ENCODE results near the gene CACFD1.
"Not testable (repeated sequence)": the region's sequence is repeated elsewhere in the genome, so short reads cannot be mapped to it uniquely, and the experiment has no call there.

Gene CACFD1

DNA sequence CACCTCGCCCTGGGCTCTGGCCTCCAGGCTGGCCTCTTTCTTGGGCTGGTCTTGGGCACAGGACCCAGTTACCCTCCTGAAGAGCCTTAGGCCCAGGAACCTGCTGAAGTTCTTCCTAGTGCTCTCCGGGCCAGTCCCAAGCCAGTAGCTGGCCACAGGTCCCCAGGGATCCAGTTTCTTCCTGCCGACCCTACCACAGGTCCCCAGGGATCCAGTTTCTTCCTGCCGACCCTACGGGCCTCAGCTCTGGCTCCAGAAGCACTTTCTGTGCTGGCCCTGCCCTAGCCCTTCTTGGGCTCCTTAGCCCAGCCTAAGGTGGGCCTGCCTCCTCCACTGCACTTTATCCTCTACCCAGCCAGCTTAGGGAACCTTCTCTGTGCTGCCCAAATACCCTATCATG lies 18.2 kb upstream of the CACFD1 start:
- no peak for DNase-seq

DNA sequence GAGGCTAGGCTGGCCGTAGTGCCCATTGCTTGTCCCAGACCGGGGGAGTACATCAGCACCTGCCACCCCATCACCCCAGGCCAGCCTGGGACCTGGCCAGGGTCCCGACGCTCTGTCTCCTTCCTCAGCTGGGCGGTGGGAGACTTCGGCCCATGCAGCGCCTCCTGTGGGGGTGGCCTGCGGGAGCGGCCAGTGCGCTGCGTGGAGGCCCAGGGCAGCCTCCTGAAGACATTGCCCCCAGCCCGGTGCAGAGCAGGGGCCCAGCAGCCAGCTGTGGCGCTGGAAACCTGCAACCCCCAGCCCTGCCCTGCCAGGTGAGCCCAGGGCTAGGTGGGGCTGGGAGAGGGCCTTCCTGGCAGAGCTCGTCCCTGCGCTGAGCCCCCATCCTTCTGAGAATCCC lies 16.5 kb upstream of the CACFD1 start:
- DNase-seq, result no peak

DNA sequence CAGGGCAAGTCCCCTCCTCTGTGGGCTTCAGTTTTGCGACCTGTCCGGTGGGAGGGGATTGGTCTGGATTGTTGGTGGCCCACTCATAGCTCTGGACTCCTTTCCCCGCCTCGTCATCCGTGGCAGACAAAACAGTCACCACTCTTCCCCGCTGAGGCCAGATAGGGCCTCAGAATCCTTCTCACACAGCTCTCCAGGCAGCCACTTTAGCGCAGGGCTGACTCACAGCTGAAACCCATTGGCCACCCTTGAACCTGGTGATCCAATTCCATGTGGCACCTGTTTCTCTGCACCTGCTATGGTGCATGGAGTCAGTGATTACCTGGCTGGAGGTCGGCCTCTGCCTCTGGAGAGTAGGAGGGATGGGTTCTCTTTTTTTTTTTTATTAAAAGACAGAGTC lies 15.8 kb upstream of the CACFD1 start:
- DNase-seq, result no peak

DNA sequence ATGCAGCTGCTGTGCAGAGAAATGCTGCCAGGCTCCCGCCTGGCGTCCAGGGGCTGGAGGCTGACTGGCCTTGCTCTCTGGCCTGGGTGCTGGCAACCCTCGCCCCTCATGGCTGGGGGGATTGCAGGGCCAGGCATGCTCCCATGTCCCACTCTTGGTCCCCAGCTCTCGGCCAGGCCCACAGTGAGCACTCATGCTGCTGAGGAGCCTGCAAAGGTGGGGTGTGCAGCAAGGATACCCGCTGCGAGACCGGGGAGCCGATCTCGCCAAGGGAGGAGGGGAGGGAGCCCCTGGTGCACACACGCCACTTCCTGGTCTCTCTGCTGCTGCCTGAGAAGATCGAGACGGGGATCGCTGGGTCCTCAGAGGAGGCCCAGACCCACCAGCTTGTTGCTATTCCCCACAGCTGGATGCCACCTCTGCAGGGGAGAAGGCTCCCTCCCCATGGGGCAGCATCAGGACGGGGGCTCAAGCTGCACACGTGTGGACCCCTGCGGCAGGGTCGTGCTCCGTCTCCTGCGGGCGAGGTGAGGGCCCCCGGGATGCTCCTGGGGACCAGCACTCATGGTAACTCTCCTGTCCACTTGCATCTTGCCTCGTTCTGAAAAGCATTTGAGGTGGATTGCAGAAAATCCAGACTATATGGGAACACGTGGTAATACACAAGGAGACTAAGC lies 14.3 kb upstream of the CACFD1 start:
- DNase-seq, result no peak

DNA sequence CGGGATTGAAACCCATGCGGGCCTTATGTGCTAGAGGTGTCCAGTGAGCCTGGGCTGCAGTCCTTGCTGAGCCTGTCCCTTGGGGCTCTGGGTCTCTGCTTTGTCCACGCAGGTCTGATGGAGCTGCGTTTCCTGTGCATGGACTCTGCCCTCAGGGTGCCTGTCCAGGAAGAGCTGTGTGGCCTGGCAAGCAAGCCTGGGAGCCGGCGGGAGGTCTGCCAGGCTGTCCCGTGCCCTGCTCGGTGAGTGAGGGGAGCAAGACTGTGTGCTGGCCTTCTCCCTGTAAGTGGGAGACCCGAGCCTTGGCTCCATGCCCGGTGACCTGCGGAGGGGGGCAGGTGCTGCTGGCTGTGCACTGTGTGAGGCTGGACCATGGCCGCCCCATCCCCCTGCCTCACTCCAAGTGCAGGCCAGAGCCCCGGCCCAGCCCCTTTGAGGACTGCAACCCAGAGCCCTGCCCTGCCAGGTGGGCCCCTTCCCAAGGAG lies 11.2 kb upstream of the CACFD1 start:
- DNase-seq, result no peak

DNA sequence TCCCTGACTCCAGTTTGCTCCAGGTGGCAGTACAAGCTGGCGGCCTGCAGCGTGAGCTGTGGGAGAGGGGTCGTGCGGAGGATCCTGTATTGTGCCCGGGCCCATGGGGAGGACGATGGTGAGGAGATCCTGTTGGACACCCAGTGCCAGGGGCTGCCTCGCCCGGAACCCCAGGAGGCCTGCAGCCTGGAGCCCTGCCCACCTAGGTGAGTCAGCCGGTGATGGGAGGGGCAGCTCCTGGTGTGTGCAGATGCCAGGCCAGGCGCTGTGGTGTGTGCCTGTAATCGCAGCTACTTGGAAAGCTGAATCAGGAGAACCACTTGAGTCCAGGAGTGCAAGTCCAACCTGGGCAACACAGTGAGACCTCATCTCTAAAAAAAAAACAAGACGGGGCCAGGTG lies 10.0 kb upstream of the CACFD1 start:
- DNase-seq, result no peak

DNA sequence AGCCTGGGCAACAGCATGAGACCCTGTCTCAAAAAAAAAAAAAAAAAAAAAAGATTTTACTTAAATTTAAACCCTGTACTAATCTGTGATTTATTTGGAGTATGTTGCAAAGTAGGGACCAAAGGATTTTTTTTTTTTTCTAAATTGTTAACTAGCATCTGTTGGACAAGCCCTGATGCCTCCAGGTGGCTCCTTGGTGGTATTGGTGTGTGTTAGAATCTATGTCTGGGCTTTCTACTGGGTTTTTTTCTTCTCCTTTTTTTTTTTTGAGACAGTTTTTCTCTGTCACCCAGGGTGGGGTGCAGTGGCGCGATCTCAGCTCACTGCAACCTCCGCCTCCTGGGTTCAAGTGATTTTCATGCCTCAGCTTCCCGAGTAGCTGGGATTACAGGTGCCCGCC lies 7.9 kb upstream of the CACFD1 start:
- DNase-seq, result not testable (repeated sequence)

DNA sequence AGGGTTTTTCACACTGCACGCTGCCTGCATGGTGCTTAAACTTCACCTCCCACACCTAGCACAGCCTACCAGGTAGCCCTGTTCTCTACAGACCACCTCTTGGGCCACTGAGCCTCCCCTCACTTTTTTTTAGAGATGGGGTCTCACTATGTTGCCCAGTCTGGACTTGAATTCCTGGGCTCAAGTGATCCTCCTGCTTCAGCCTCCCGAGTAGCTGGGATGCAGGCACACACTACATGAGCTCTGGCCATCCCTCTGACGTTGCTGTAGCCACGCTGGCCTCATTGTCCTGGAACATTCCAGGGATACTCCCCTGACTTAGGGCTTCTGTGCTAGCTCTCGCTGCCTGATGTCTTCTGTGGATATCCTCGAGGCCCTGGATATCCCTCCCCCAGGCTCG lies 7.2 kb upstream of the CACFD1 start:
- no peak for DNase-seq

DNA sequence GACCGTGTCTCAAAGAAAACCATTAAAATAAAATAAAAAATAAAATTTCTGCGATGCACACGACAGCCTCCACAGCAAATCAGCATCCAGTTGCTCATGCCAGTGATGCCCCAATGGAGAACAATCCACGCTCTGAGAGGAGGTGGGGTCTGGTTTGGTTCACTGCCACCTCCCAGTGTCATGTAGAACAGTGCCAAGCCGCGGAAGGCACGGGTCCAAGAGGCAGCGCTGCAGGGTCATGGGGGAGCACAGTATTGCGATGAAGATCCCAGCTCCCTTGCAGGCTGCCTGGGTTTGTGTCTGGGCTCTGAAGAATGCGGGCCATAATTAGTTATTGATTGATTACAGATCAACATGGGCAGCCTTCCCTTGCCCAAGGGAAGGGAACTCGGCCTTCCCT lies 6.1 kb upstream of the CACFD1 start:
- no peak for DNase-seq

DNA sequence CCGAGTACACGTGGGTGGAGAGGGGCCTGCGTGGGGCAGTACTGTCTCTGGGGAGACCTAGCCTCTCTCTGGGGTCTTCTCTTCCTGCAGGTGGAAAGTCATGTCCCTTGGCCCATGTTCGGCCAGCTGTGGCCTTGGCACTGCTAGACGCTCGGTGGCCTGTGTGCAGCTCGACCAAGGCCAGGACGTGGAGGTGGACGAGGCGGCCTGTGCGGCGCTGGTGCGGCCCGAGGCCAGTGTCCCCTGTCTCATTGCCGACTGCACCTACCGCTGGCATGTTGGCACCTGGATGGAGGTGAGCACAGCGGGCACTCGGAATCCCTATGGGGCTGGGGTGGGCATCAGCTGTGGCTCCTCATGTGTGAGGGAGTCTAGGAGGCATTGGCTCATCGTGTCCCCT lies 5.5 kb upstream of the CACFD1 start:
- DNase-seq, result no peak

DNA sequence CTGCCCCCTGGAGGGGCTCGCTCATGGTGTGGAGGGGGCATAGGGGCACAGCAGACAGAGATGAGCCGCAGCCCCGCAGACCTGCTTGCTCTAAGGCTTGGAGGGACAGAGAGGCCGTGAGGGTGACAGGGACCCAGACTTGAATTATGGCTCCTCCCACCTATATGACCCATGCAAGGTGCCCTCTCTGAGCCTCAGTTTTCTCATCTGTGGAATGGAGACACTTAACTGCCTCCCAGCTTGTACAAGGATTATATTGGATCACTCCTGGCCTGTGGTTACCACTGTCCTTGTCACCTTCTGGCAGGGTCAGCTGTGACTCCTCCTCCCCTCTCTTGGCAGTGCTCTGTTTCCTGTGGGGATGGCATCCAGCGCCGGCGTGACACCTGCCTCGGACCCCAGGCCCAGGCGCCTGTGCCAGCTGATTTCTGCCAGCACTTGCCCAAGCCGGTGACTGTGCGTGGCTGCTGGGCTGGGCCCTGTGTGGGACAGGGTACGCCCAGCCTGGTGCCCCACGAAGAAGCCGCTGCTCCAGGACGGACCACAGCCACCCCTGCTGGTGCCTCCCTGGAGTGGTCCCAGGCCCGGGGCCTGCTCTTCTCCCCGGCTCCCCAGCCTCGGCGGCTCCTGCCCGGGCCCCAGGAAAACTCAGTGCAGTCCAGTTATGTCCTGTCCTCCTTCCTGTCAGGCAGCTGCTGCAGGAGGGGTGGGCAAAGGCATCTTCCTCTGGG lies 4.7 kb upstream of the CACFD1 start:
- no peak for DNase-seq

DNA sequence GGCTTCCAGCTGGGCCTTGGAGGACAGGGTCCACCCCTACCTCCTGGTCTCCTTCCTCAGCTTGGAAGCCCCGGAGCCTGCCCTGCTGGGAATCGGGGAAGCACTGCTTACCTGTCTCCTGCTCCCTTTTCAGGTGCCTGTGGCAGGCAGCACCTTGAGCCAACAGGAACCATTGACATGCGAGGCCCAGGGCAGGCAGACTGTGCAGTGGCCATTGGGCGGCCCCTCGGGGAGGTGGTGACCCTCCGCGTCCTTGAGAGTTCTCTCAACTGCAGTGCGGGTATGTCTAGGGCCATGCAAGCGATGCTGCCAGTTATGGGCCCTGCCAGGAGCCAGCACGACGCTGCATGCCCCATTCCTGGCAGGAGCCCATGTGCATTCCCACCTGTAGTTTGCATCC lies 3.8 kb upstream of the CACFD1 start:
- DNase-seq, result no peak

DNA sequence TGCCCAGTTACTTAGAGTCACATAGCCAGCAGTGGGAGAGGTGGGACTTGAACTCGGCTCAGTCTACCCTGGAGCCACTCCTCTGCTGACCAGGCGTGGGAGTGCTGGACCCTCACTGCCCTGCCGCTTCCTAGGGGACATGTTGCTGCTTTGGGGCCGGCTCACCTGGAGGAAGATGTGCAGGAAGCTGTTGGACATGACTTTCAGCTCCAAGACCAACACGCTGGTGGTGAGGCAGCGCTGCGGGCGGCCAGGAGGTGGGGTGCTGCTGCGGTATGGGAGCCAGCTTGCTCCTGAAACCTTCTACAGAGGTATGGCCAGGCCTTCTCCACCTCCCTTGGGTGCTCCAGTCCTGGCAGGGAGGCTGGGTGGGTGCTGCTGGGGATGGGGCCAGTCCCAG lies 3.4 kb upstream of the CACFD1 start:
- no peak for DNase-seq

DNA sequence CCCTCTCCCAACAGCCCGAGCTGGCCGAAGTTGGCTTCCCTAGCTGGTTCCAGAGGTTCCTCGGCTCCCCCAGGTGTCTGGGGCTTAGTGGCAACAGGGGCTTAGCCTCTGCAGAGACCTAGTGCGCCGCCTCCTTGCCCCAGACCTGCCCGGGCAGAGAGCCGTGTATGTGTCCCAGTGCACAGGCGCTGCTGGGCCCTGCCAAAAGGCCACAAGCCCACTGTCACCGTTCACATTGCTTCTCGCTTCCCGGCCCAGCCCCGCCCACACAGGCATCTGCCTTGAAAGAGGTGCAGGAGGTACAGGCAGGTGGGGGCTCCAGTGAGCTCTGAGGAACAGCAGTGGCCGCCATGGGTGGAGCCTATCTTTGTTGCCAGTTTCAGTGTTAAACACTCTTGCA lies 2.5 kb upstream of the CACFD1 start:
- DNase-seq, result no peak

DNA sequence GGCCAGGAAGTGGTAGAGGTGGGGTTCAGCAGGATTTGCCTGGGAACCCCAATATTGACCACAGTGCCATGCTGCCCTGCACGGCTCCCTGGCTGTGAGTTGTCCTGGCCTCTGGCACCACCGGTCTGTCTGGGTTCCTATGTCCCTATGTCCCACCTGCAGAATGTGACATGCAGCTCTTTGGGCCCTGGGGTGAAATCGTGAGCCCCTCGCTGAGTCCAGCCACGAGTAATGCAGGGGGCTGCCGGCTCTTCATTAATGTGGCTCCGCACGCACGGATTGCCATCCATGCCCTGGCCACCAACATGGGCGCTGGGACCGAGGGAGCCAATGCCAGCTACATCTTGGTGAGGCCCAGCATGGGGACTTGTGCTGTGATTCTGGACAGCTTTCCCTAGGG lies 2.0 kb upstream of the CACFD1 start:
- no peak for DNase-seq

DNA sequence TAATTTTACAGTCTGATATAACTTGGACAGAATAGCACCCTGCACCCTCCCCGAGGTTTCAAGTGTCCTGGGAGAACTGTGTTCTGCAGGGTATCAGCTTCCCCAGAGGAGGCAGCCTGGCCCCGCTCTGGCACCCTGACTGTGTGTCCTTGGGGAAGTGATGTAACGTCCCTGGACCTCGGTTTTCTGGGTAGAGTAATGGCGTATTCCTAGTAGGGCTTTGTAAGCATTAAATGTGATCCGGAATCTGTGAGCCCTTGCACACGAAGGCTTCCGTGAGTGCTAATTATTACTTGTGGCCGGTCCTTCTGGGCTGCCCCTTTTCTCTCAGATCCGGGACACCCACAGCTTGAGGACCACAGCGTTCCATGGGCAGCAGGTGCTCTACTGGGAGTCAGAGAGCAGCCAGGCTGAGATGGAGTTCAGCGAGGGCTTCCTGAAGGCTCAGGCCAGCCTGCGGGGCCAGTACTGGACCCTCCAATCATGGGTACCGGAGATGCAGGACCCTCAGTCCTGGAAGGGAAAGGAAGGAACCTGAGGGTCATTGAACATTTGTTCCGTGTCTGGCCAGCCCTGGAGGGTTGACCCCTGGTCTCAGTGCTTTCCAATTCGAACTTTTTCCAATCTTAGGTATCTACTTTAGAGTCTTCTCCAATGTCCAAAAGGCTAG lies 1.0 kb upstream of the CACFD1 start:
- DNase-seq, result no peak

DNA sequence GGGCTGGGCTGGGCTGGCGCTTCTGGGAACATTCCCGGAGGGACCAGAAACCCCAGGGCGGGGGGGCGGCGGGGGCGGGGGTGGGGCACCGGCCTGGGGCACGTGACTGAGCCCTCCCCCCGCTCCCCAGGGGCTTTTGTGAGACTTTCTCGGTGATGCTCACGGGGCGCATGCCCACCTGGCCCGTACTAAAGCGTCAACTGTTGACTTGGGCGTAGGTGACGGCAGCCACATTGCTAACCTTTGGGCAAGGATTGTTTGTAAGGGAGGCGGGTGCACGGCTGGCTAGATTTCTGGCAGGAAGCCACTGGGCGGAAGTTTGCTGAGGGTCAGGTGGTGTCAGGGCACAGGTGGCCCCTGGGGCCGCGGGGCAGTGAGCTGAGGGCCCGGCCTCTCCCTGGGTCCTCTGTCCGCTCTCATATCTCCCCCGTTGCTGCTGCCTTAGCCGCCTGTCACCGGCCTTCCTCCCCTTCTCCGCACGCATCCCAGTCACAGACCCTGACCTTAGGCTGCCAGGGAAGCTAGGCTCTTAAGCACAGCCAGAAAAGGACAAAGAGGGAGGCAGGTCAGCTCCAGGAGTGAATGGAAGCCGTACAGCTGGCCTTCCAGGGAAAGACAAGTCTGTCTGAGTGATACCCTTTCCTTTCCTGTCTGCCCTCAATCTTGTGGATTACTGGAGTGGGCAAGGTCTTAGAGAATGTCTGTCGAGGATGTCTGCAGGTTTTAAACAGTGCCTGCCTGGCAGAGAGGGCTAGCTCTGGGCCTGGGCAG lies 812 bp downstream of the CACFD1 start:
- DNase-seq, result peak; percentile 38

DNA sequence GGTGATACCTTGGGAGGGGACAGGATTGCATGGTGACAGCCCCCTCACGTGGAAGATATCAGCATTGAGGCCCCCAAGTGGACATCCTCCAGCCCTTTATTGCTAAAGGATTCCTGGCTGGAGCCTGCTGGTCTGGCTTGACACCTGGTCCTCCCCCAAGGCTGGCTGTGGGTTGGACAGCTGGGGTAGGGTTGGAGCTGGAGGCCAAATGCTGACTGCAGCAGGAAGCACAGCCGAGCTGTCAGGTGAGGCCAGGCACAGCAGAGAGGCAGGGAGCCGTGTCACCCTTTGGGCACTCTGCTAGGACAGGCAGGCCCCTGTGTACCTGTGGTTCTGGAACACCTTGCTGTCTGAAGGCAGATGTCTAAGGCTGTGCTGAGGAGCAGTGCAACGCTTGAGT lies 2.2 kb downstream of the CACFD1 start:
- DNase-seq, result no peak

DNA sequence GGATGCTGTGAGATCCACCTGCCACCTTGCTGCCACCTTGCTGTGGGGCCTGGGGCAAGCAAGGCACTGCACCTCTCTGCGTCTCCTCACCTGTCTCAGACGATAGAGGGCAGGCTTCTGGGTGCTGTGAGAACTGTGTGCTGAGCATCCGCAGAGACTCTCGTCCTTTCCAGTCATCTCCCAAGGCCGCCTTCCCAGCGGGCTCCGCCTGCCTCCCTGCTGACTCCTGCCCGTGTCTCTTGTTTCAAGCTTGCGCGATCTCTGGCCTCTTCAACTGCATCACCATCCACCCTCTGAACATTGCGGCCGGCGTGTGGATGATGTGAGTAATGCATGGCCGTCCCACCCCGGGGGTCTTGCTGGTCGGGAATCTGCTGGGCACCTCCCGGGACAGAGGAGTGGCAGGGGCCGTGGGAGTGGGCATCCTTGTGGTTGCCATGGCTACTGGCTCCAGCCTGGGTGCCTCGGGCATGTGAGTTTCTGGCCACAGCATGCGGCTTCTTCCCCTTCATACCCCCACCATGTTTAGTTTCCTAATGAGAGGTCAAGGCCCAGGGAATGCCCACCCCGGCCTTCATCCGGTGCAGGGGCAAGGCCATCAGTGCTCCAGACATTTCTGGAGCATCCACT lies 3.6 kb downstream of the CACFD1 start:
- DNase-seq, result no peak

DNA sequence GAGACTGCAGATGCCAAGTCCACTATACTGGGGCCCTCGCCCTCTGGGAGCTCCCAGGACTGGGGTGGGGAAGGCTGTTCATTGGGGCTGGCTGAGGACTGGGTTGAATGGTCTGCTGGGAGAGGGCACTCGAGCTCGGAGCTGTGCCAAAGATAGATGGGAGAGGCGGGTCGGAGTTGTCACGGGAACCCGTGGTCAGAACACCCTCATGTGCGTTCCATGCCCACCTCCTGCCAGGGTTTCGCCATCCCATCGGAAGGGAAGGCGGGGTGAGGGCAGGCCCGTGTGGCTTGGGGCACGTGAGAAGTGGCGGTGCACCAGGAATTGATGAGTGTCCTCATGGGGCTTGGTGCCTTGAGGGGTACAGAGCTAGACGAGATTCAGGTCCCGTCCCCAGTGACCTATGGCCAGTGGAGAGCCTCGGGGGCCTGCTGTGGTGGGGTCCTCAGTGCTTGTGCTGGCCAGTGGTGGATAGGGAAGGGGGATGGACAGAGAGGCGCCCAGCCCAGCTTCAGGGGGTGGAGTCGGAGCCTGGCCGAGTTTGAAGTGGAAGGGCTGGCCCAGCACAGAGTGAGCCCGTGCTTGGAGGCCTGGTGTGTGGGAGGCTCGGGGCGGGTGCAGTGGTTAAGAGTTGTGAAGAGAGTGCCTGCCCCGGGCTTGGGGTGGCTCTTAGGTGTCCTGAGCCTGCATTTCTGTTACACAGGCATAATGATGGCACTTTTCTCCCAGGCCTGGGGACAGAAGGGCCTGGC lies 4.3 kb downstream of the CACFD1 start:
- DNase-seq, result no peak

DNA sequence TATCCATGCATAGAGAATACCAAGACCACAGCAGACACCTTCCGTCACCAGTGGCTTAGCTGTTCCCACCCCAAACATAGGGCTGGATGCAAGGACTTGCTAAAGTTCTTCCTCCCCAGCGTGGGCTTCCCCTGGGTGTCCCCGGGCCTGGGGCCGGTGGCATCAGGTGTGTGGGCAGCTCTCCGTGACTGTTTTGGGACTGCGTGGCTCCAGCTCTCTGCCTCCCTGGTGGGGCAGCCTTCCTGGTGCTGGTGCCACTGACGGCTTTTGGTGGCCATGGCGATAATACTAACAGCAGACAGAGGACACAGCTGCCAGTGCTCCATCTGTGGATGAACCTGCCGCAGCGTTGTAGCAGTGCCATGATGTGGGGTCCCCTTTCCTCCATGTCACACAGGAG lies 4.9 kb downstream of the CACFD1 start:
- no peak for DNase-seq

DNA sequence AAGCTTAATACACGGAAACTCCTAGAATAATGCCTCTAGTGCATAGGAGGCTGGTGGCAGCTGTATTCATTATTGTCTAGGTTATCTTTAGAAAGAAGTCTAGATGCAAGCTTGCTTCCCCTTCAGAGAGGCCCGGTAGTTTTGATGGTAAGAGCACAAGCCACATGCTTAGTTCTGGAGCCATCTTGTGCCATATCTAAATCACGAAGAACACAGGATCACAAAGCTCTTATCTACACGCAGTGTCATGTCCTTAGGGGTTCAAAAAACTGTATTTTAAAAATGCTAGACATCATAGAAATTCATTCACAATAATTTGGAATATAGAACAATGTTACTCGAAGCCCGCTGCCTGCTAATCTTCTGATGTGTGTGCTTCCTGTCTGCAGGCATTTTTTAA lies 6.2 kb downstream of the CACFD1 start:
- DNase-seq, result no peak
